Calu3 (cell line): ENCODE results near the gene DUSP18. TPM values are rescaled to one million over a fixed set of nuclear protein-coding genes. Genes with fewer than 3 reads are reported as not detected.
"Not testable (repeated sequence)": the region's sequence is repeated elsewhere in the genome, so short reads cannot be mapped to it uniquely, and the experiment has no call there.

Experiments
- BruUV-seq: library from RNA; stranded (reverse); fragments of 400-500 nt; replicated peaks from 2 replicates; lab custom pipeline; 2021; lab: Mats Ljungman, UMichigan
- CTCF ChIA-PET: fragments of 300-600 bp; sonication (Branson Sonifier 250); formaldehyde crosslinking; loops from one replicate; lab custom pipeline; 2022; ENCODE audit warnings: antibody characterized with exemption; lab: Charles Lee
- DNase-seq: peaks from one replicate; pipeline ENCODE4 v3.0.0; 2022
- H3K27ac Mint-ChIP-seq: one replicate; pipeline ENCODE4 v1.8.0; 2022; ENCODE audit warnings: mixed read lengths; ENCODE audit not compliant: unreplicated experiment
- H3K27me3 Mint-ChIP-seq: one replicate; pipeline ENCODE4 v1.8.0; 2022; ENCODE audit warnings: mixed read lengths; ENCODE audit not compliant: unreplicated experiment
- H3K36me3 Mint-ChIP-seq: one replicate; pipeline ENCODE4 v1.8.0; 2022; ENCODE audit warnings: mild to moderate bottlenecking, moderate library complexity, mixed read lengths; ENCODE audit not compliant: insufficient read depth, unreplicated experiment
- H3K4me1 Mint-ChIP-seq: one replicate; pipeline ENCODE4 v1.8.0; 2022; ENCODE audit warnings: mild to moderate bottlenecking, low read depth, mixed read lengths; ENCODE audit not compliant: unreplicated experiment
- H3K4me3 Mint-ChIP-seq: one replicate; pipeline ENCODE4 v1.8.0; 2022; ENCODE audit warnings: mild to moderate bottlenecking, low read depth, moderate library complexity, mixed read lengths; ENCODE audit not compliant: unreplicated experiment
- H3K9me3 Mint-ChIP-seq: one replicate; pipeline ENCODE4 v1.8.0; 2022; ENCODE audit warnings: low read depth, mixed read lengths; ENCODE audit not compliant: unreplicated experiment
- CTCF ChIP-seq: fragments of 200-600 bp; IDR thresholded peaks from one replicate; pipeline ENCODE4 v1.8.0; 2022; ENCODE audit warnings: antibody characterized with exemption; ENCODE audit not compliant: unreplicated experiment
- intact Hi-C: fragments of 100-400 bp; cut with micrococcal nuclease; formaldehyde crosslinking; loops from one replicate; pipeline ENCODE4 v1.10.0; 2022; ENCODE audit not compliant: unreplicated experiment
- total RNA-seq: library from RNA; stranded (reverse); gene quantifications from 2 replicates; pipeline ENCODE4 v1.2.3, GENCODE V29; 2022

The DUSP18 gene
- total RNA-seq, 1 experiment from 2014 or later = 11.6 TPM

- no TSS peak for BruUV-seq
- CTCF ChIA-PET = interaction anchor here (0.6 kb wide), 1 partner anchor 82 kb away, joined by 3 read pairs; no protein-coding TSS in a partner anchor
- H3K9me3 Mint-ChIP-seq = no peaks in the 10 kb centered on the region
- H3K27me3 Mint-ChIP-seq = no peaks in the 10 kb centered on the region
- no peaks in the 10 kb centered on the region for H3K4me1 Mint-ChIP-seq
- H3K4me3 Mint-ChIP-seq = no peak overlapping the region
- no peak for TF ChIP-seq CTCF
- no peak overlapping the region for H3K27ac Mint-ChIP-seq
- intact Hi-C loops = no loop called here
- DNase-seq = no peak
- H3K36me3 Mint-ChIP-seq = no peaks in the 10 kb centered on the region
Observed at GRCh38 chr22:30627471-30627870, 40.2 kb downstream of the DUSP18 start.

- intact Hi-C loops = no loop called here
- no peak for TF ChIP-seq CTCF
- BruUV-seq = no TSS peak
- Mint-ChIP-seq H3K27ac (no peak overlapping the region), H3K4me3 (no peak overlapping the region), H3K27me3 (no peaks in the 10 kb centered on the region), H3K9me3 (no peaks in the 10 kb centered on the region), H3K4me1 (no peaks in the 10 kb centered on the region), H3K36me3 (no peaks in the 10 kb centered on the region)
- CTCF ChIA-PET = interaction anchor here (0.6 kb wide), 1 partner anchor 19 kb away, joined by 3 read pairs; the partner anchor contains the start of gene TCN2
- DNase-seq = no peak
Observed at GRCh38 chr22:30626413-30626812, 41.3 kb downstream of the DUSP18 start.

- H3K4me3 Mint-ChIP-seq, H3K9me3 Mint-ChIP-seq, H3K27ac Mint-ChIP-seq, DNase-seq, H3K4me1 Mint-ChIP-seq, H3K27me3 Mint-ChIP-seq, BruUV-seq, intact Hi-C loops, H3K36me3 Mint-ChIP-seq: not testable (repeated sequence)
- CTCF ChIA-PET = interaction anchor here (0.7 kb wide), 1 partner anchor 1016 kb away, joined by 4 read pairs; the partner anchor contains the start of gene NF2
Observed at GRCh38 chr22:30619909-30620308, 47.8 kb downstream of the DUSP18 start.

GRCh38 chr22:30617819-30618218, 49.9 kb downstream of the DUSP18 start:
- CTCF ChIA-PET = no interaction called here
- TF ChIP-seq CTCF = no peak
- no TSS peak for BruUV-seq
- Mint-ChIP-seq H3K4me1 (peaks cover 10% of the 10 kb centered on the region), H3K27ac (no peak overlapping the region), H3K9me3 (no peaks in the 10 kb centered on the region), H3K4me3 (no peak overlapping the region), H3K36me3 (no peaks in the 10 kb centered on the region), H3K27me3 (no peaks in the 10 kb centered on the region)
- DNase-seq = no peak
- intact Hi-C loops = no loop called here

GRCh38 chr22:30615543-30615954, 52.1 kb downstream of the DUSP18 start:
- no peak overlapping the region for H3K27ac Mint-ChIP-seq
- H3K4me1 Mint-ChIP-seq = peaks cover 10% of the 10 kb centered on the region
- no peaks in the 10 kb centered on the region for H3K27me3 Mint-ChIP-seq
- no peaks in the 10 kb centered on the region for H3K36me3 Mint-ChIP-seq
- DNase-seq = no peak
- BruUV-seq = no TSS peak
- no peak overlapping the region for H3K4me3 Mint-ChIP-seq
- intact Hi-C loops = no loop called here
- no peaks in the 10 kb centered on the region for H3K9me3 Mint-ChIP-seq
- CTCF ChIA-PET = no interaction called here
- TF ChIP-seq CTCF = no peak
